ENCODE measurements around the gene FOXP1.

FOXP1 gene

DNA sequence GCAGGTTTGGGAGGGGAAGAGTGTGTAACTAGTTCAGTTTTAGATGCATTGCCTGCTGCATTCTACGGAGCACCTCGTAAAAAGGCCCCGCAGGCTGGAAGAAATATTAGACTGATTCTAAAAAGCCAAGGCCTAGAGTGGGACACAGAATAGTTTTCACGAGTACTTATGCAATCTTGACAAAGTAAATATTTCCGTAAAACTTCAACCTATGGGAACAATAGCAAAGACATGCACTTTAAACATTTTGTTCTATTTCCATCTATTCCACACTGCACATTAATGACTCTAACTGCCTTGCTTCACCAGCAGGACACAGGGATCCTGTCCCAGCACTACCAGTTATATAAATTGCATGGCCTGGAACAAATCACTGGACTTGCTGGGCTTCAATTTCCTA lies 260.0 kb downstream of the FOXP1 start:
- Mint-ChIP-seq H3K4me3 (no peak overlapping the region), H3K9me3 (no peaks in the 10 kb centered on the region), H3K36me3 (ENCODE audit: low read depth) (no peaks in the 10 kb centered on the region), H3K27me3 (ENCODE audit: low read depth) (no peaks in the 10 kb centered on the region), H3K27ac (no peak overlapping the region), H3K4me1 (peaks cover 13% of the 10 kb centered on the region)
- TF ChIP-seq, protein P1, sequence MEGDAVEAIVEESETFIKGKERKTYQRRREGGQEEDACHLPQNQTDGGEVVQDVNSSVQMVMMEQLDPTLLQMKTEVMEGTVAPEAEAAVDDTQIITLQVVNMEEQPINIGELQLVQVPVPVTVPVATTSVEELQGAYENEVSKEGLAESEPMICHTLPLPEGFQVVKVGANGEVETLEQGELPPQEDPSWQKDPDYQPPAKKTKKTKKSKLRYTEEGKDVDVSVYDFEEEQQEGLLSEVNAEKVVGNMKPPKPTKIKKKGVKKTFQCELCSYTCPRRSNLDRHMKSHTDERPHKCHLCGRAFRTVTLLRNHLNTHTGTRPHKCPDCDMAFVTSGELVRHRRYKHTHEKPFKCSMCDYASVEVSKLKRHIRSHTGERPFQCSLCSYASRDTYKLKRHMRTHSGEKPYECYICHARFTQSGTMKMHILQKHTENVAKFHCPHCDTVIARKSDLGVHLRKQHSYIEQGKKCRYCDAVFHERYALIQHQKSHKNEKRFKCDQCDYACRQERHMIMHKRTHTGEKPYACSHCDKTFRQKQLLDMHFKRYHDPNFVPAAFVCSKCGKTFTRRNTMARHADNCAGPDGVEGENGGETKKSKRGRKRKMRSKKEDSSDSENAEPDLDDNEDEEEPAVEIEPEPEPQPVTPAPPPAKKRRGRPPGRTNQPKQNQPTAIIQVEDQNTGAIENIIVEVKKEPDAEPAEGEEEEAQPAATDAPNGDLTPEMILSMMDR (IDR thresholded peaks at IDR 0.05; ENCODE audit: unreplicated experiment in 3 of 3), result no peak

DNA sequence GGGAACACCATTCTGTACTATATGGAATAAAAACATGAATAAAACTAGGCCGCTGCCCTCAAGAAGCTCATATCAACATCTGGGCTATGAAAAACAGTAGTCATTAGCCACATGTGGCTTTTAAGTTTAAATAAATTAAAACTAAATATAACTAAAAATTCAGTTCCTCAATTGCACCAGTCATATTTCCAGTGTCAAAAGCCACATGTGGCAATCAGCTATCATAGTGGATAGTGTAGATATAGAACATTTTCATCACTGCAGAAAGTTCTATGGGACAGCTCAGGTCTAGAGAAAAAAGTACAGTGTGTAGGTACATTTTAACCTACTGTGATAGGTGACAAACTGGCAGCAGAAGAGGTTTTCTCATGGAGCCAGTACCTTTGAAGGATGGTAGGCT lies 261.4 kb downstream of the FOXP1 start:
- no peaks in the 10 kb centered on the region for H3K9me3 Mint-ChIP-seq
- no peaks in the 10 kb centered on the region for H3K36me3 Mint-ChIP-seq (ENCODE audit: low read depth)
- peaks cover 27% of the 10 kb centered on the region for H3K4me1 Mint-ChIP-seq
- TF ChIP-seq, protein P1 (IDR thresholded peaks at IDR 0.05; ENCODE audit: unreplicated experiment in 3 of 3), result no peak
- H3K27me3 Mint-ChIP-seq (ENCODE audit: low read depth), result no peaks in the 10 kb centered on the region
- no peak overlapping the region for H3K27ac Mint-ChIP-seq
- no peak overlapping the region for H3K4me3 Mint-ChIP-seq

DNA sequence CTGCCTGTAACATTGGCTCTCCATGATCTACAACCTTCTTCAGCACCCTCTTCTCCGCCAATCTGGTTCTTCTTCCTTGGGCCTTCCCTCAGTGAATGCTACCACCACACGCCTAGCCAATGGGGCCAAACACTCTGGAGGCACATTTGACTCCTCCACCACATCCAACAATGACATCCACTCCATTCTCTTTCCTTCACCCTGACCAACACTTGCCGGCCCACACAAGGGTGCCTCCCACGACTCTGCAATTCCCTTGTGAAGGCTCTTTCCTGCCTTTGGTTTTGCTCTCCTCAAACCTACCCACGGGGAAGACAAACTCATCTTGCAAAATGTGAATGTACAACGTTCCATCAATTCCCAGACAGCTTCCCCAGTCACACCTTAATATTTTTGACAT lies 263.8 kb downstream of the FOXP1 start:
- Mint-ChIP-seq H3K4me3 (no peak overlapping the region), H3K4me1 (peaks cover 21% of the 10 kb centered on the region), H3K9me3 (no peaks in the 10 kb centered on the region), H3K36me3 (ENCODE audit: low read depth) (no peaks in the 10 kb centered on the region), H3K27ac (no peak overlapping the region), H3K27me3 (ENCODE audit: low read depth) (no peaks in the 10 kb centered on the region)
- TF ChIP-seq, protein P1 (IDR thresholded peaks at IDR 0.05; ENCODE audit: unreplicated experiment in 3 of 3), result no peak

DNA sequence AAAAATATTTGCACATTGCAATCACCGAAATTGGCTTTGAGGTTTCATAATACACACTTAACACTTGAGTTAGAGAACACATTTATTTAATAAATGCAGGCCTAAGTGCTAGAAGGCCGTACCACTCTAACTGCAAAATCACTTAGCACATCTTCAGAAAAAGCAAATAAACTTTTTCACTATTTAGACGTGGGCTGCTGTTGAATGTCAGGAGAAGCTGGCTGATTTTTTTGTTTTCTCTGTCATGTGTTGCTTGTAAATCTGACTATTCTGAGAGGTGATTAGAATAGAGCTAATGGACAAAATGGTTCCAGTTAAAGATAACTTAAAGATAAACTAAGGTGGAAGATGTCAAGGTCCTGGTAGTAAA lies 265.1 kb downstream of the FOXP1 start:
- Mint-ChIP-seq H3K4me1 (peaks cover 21% of the 10 kb centered on the region), H3K9me3 (no peaks in the 10 kb centered on the region), H3K27me3 (ENCODE audit: low read depth) (no peaks in the 10 kb centered on the region), H3K27ac (peak overlapping the region in 2 of 3 experiments; percentile 15 to 82), H3K36me3 (ENCODE audit: low read depth) (no peaks in the 10 kb centered on the region), H3K4me3 (no peak overlapping the region)
- TF ChIP-seq, protein P1 (IDR thresholded peaks at IDR 0.05; ENCODE audit: unreplicated experiment in 3 of 3), result no peak

DNA sequence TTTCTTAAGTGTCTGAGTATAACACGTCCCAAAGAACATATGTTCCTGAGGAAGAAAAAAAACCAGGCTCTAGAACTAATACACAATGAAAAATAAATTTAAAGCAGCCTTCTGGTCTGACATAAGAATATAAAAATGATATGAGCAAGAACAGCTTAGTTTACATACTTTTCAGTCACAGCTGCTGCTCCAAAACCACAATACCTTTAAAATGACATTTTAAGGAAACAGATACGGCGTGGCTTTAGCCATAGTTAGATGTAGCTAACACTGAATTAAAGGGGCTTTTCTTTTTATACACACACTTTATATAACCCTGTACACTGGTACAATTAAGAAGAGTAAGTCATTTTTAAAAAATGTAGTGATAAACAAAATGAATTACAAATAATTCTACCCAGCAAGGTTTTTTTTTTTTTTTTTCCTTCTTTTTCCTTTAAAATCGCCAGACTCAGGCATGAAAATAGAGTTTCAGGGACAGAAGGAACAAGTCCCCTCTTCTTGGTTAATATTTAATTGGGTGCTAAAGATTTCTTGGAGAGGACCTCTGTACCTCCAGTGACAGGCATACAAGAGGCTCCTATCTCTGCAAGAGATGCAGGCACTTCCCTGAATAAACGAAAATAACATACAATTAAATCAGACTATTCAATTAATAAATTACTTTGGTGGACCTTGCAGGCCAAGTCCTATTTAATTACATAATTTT lies 265.6 kb downstream of the FOXP1 start:
- no peak overlapping the region for H3K4me3 Mint-ChIP-seq
- TF ChIP-seq, protein P1 (IDR thresholded peaks at IDR 0.05; ENCODE audit: unreplicated experiment in 3 of 3), result no peak
- no peaks in the 10 kb centered on the region for H3K27me3 Mint-ChIP-seq (ENCODE audit: low read depth)
- H3K36me3 Mint-ChIP-seq (ENCODE audit: low read depth), result no peaks in the 10 kb centered on the region
- H3K4me1 Mint-ChIP-seq, result peaks cover 21% of the 10 kb centered on the region
- H3K27ac Mint-ChIP-seq, result peak overlapping the region; percentile 25 to 64 (median 50)
- H3K9me3 Mint-ChIP-seq, result no peaks in the 10 kb centered on the region

DNA sequence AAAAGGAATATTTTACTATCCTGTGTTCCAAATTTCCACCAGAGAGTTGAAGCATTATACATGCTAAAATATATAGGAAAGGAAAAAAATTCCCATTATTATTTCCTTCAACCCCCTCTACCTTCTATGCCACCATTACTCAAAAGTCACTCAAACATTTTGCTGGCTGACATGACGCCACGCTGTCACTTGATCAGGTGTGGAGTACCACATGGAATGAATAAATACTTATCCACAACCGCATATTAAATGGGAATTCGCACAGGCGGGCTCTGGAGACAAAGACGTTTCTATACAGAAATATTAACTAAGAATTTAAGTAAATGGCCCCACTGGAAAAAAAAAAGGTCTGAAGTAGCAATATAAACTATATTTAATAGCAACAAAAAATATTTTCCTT lies 266.4 kb downstream of the FOXP1 start:
- H3K4me1 Mint-ChIP-seq, result peaks cover 21% of the 10 kb centered on the region
- TF ChIP-seq, protein P1 (IDR thresholded peaks at IDR 0.05; ENCODE audit: unreplicated experiment in 3 of 3), result no peak
- no peaks in the 10 kb centered on the region for H3K9me3 Mint-ChIP-seq
- no peaks in the 10 kb centered on the region for H3K36me3 Mint-ChIP-seq (ENCODE audit: low read depth)
- H3K4me3 Mint-ChIP-seq, result no peak overlapping the region
- no peaks in the 10 kb centered on the region for H3K27me3 Mint-ChIP-seq (ENCODE audit: low read depth)
- peak overlapping the region; percentile 25 to 64 (median 50) for H3K27ac Mint-ChIP-seq
